HG03565 (cell line): ENCODE measurements around the gene SAA1.
A peak's percentile ranks its signal among the peaks of the same experiment; 100 is the strongest.
"Not testable (repeated sequence)": the region's sequence is repeated elsewhere in the genome, so short reads cannot be mapped to it uniquely, and the experiment has no call there.

Experiments
- ATAC-seq: cut with Tn5 transposase; IDR thresholded peaks from one replicate; pipeline ENCODE4 v1.9.1; 2021; ENCODE audit warnings: mild to moderate bottlenecking, moderate library complexity; ENCODE audit not compliant: unreplicated experiment

SAA1 gene

GRCh38 chr11:18254781-18255361 lies 11.2 kb upstream of the SAA1 start:
- no peak for ATAC-seq

GRCh38 chr11:18259259-18259658 lies 6.8 kb upstream of the SAA1 start:
- no peak for ATAC-seq

- ATAC-seq, result no peak
Observed at GRCh38 chr11:18261721-18262120, 4.3 kb upstream of the SAA1 start.

- not testable (repeated sequence) for ATAC-seq
Observed at GRCh38 chr11:18262681-18263350, 3.2 kb upstream of the SAA1 start.

- peak; percentile 44 for ATAC-seq
Observed at GRCh38 chr11:18264035-18264434, 2.0 kb upstream of the SAA1 start.

- ATAC-seq, result no peak
Observed at GRCh38 chr11:18264677-18265555, 1.1 kb upstream of the SAA1 start.

- ATAC-seq, result not testable (repeated sequence)
Observed at GRCh38 chr11:18267335-18268133, 1.5 kb downstream of the SAA1 start.

GRCh38 chr11:18269252-18269651 lies 3.2 kb downstream of the SAA1 start:
- ATAC-seq, result not testable (repeated sequence)

- no peak for ATAC-seq
Observed at GRCh38 chr11:18270102-18270501, 4.0 kb downstream of the SAA1 start.

- no peak for ATAC-seq
Observed at GRCh38 chr11:18271206-18271605, 5.1 kb downstream of the SAA1 start.

GRCh38 chr11:18277565-18278271 lies 11.7 kb downstream of the SAA1 start:
- ATAC-seq, result no peak

- ATAC-seq, result peak; percentile 80
Observed at GRCh38 chr11:18280438-18281045, 14.5 kb downstream of the SAA1 start.

GRCh38 chr11:18282626-18283025 lies 16.6 kb downstream of the SAA1 start:
- ATAC-seq, result no peak

- ATAC-seq, result no peak
Observed at GRCh38 chr11:18285841-18286240, 19.8 kb downstream of the SAA1 start.

GRCh38 chr11:18288911-18289310 lies 22.8 kb downstream of the SAA1 start:
- no peak for ATAC-seq

GRCh38 chr11:18294862-18295261 lies 28.8 kb downstream of the SAA1 start:
- no peak for ATAC-seq

GRCh38 chr11:18295316-18295715 lies 29.3 kb downstream of the SAA1 start:
- no peak for ATAC-seq

- no peak for ATAC-seq
Observed at GRCh38 chr11:18299721-18300120, 33.7 kb downstream of the SAA1 start.

GRCh38 chr11:18304745-18305144 lies 38.7 kb downstream of the SAA1 start:
- ATAC-seq, result no peak
